Suprapubic skin (tissue), 3 donors: ENCODE measurements around the gene CLEC1B.
"Not testable (repeated sequence)": the region's sequence is repeated elsewhere in the genome, so short reads cannot be mapped to it uniquely, and the experiment has no call there.

Source experiments
- POLR2A ChIP-seq, 2 donors: fragments of 450-650 bp; IDR thresholded peaks; one replicate each; pipeline ENCODE4 v1.6.1; 2017; ENCODE audit warnings: antibody characterized with exemption in 2 of 2, mild to moderate bottlenecking in 2 of 2, moderate library complexity in 2 of 2
- TF ChIP-seq, protein P1 (sequence below), 2 donors: fragments of 200-600 bp in 1 of 2; fragments of 450-650 bp in 1 of 2; sonication (generic) in 1 of 2; IDR thresholded peaks; one replicate each; pipeline ENCODE4 v1.5.1; 2016 to 2019; ENCODE audit warnings: antibody characterized with exemption in 2 of 2, mild to moderate bottlenecking in 1 of 2, moderate library complexity in 1 of 2

DNA sequence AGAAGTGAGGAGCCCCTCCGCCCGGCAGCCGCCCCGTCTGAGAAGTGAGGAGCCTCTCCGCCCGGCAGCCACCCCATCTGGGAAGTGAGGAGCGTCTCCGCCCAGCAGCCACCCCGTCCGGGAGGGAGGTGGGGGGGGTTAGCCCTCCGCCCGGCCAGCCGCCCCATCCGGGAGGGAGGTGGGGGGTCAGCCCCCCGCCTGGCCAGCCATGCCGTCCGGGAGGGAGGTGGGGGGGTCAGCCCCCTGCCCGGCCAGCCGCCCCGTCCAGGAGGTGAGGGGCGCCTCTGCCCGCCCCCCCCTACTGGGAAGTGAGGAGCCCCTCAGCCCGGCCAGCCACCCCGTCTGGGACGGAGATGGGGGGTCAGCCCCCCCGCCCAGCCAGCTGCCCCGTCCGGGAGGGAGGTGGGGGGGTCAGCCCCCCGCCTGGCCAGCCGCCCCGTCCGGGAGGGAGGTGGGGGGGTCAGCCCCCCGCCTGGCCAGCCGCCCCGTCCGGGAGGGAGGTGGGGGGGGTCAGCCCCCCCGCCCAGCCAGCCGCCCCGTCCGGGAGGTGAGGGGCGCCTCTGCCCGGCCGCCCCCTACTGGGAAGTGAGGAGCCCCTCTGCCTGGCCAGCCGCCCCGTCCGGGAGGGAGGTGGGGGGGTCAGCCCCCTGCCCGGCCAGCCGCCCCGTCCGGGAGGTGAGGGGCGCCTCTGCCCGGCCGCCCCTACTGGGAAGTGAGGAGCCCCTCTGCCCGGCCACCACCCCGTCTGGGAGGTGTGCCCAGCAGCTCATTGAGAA, 45.8 kb downstream of the CLEC1B start:
- TF ChIP-seq, protein P1, sequence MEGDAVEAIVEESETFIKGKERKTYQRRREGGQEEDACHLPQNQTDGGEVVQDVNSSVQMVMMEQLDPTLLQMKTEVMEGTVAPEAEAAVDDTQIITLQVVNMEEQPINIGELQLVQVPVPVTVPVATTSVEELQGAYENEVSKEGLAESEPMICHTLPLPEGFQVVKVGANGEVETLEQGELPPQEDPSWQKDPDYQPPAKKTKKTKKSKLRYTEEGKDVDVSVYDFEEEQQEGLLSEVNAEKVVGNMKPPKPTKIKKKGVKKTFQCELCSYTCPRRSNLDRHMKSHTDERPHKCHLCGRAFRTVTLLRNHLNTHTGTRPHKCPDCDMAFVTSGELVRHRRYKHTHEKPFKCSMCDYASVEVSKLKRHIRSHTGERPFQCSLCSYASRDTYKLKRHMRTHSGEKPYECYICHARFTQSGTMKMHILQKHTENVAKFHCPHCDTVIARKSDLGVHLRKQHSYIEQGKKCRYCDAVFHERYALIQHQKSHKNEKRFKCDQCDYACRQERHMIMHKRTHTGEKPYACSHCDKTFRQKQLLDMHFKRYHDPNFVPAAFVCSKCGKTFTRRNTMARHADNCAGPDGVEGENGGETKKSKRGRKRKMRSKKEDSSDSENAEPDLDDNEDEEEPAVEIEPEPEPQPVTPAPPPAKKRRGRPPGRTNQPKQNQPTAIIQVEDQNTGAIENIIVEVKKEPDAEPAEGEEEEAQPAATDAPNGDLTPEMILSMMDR (IDR thresholded peaks at IDR 0.05) = not testable (repeated sequence)
- TF ChIP-seq POLR2A (IDR thresholded peaks at IDR 0.05) = not testable (repeated sequence)
